ENCODE results near the gene NFKB1. TPM values are rescaled to one million over a fixed set of nuclear protein-coding genes. Genes with fewer than 3 reads are reported as not detected.
A peak's percentile ranks its signal among the peaks of the same experiment; 100 is the strongest.

NFKB1 gene
- total and polyA plus RNA-seq, 2 donors (not counting 1 experiment from before 2014, with no cell fraction given), result 20.9 to 32.5 TPM

GRCh38 chr4:102466298-102466697, 34.9 kb upstream of the NFKB1 start:
- Histone ChIP-seq H4K20me1 (ENCODE audit: control insufficient read depth, extremely low read depth, insufficient read depth, low read length) (no peaks in the 10 kb centered on the region), H3K4me3 (replicated peaks in 1 of 4; ENCODE audit: control extremely low read depth in 1 of 4, insufficient read depth in 1 of 4, low read depth in 3 of 4, low read length in 4 of 4) (no peak overlapping the region), H3K9me3 (ENCODE audit: control insufficient read depth, insufficient read depth, low read depth, low read length) (no peaks in the 10 kb centered on the region), H3K4me1 (ENCODE audit: control insufficient read depth, extremely low read depth, insufficient read depth, low read length) (no peaks in the 10 kb centered on the region), H3K9ac (ENCODE audit: insufficient read depth, low read length) (no peak overlapping the region), H3K27me3 (ENCODE audit: control insufficient read depth, insufficient read depth, low read length) (no peaks in the 10 kb centered on the region), H3K4me2 (ENCODE audit: extremely low read depth, insufficient read depth, low read length) (no peak overlapping the region), H3K36me3 (ENCODE audit: control insufficient read depth, insufficient read depth, low read length) (no peaks in the 10 kb centered on the region), H3K79me2 (ENCODE audit: control insufficient read depth, insufficient read depth, low read length) (no peaks in the 10 kb centered on the region), H3K27ac (ENCODE audit: insufficient read depth, low read length) (no peak overlapping the region), H2AFZ (ENCODE audit: low read length) (no peak overlapping the region)
- TF ChIP-seq CTCF (conservative IDR thresholded peaks at IDR 0.05 in 1 of 2, IDR thresholded peaks at IDR 0.05 in 1 of 2; ENCODE audit: low read depth in 1 of 2, low read length in 2 of 2), result no peak
- no peak for TF ChIP-seq EZH2 (IDR thresholded peaks at IDR 0.05; ENCODE audit: low read length, missing control alignments)
- peak; percentile 5 to 27 for DNase-seq (ENCODE audit: low read depth in 2 of 2)

GRCh38 chr4:102469806-102470205, 31.4 kb upstream of the NFKB1 start:
- Histone ChIP-seq H3K9ac (ENCODE audit: insufficient read depth, low read length) (no peak overlapping the region), H3K79me2 (ENCODE audit: control insufficient read depth, insufficient read depth, low read length) (no peaks in the 10 kb centered on the region), H3K36me3 (ENCODE audit: control insufficient read depth, insufficient read depth, low read length) (no peaks in the 10 kb centered on the region), H3K4me3 (replicated peaks in 1 of 4; ENCODE audit: control extremely low read depth in 1 of 4, insufficient read depth in 1 of 4, low read depth in 3 of 4, low read length in 4 of 4) (no peak overlapping the region), H4K20me1 (ENCODE audit: control insufficient read depth, extremely low read depth, insufficient read depth, low read length) (no peaks in the 10 kb centered on the region), H3K4me1 (ENCODE audit: control insufficient read depth, extremely low read depth, insufficient read depth, low read length) (no peaks in the 10 kb centered on the region), H3K9me3 (ENCODE audit: control insufficient read depth, insufficient read depth, low read depth, low read length) (no peaks in the 10 kb centered on the region), H3K27me3 (ENCODE audit: control insufficient read depth, insufficient read depth, low read length) (no peaks in the 10 kb centered on the region), H3K4me2 (ENCODE audit: extremely low read depth, insufficient read depth, low read length) (no peak overlapping the region), H2AFZ (ENCODE audit: low read length) (no peak overlapping the region), H3K27ac (ENCODE audit: insufficient read depth, low read length) (no peak overlapping the region)
- no peak for DNase-seq (ENCODE audit: low read depth in 2 of 2)
- TF ChIP-seq EZH2 (IDR thresholded peaks at IDR 0.05; ENCODE audit: low read length, missing control alignments), result no peak
- TF ChIP-seq CTCF (conservative IDR thresholded peaks at IDR 0.05 in 1 of 2, IDR thresholded peaks at IDR 0.05 in 1 of 2; ENCODE audit: low read depth in 1 of 2, low read length in 2 of 2), result no peak

GRCh38 chr4:102472441-102473013, 28.6 kb upstream of the NFKB1 start:
- Histone ChIP-seq H3K9me3 (ENCODE audit: control insufficient read depth, insufficient read depth, low read depth, low read length) (no peaks in the 10 kb centered on the region), H4K20me1 (ENCODE audit: control insufficient read depth, extremely low read depth, insufficient read depth, low read length) (no peaks in the 10 kb centered on the region), H3K4me3 (replicated peaks in 1 of 4; ENCODE audit: control extremely low read depth in 1 of 4, insufficient read depth in 1 of 4, low read depth in 3 of 4, low read length in 4 of 4) (no peak overlapping the region), H3K4me1 (ENCODE audit: control insufficient read depth, extremely low read depth, insufficient read depth, low read length) (no peaks in the 10 kb centered on the region), H3K9ac (ENCODE audit: insufficient read depth, low read length) (no peak overlapping the region), H3K79me2 (ENCODE audit: control insufficient read depth, insufficient read depth, low read length) (no peaks in the 10 kb centered on the region), H2AFZ (ENCODE audit: low read length) (no peak overlapping the region), H3K27me3 (ENCODE audit: control insufficient read depth, insufficient read depth, low read length) (no peaks in the 10 kb centered on the region), H3K27ac (ENCODE audit: insufficient read depth, low read length) (no peak overlapping the region), H3K36me3 (ENCODE audit: control insufficient read depth, insufficient read depth, low read length) (no peaks in the 10 kb centered on the region), H3K4me2 (ENCODE audit: extremely low read depth, insufficient read depth, low read length) (no peak overlapping the region)
- TF ChIP-seq CTCF (conservative IDR thresholded peaks at IDR 0.05 in 1 of 2, IDR thresholded peaks at IDR 0.05 in 1 of 2; ENCODE audit: low read depth in 1 of 2, low read length in 2 of 2) (no peak), EZH2 (IDR thresholded peaks at IDR 0.05; ENCODE audit: low read length, missing control alignments) (no peak)
- DNase-seq (ENCODE audit: low read depth in 2 of 2), result no peak
